ENCODE results near the gene ZNF136. TPM values are rescaled to one million over a fixed set of nuclear protein-coding genes. Genes with fewer than 3 reads are reported as not detected.

The ZNF136 gene
- polyA plus RNA-seq, 2 of the 4 experiments (the other 2 are of a cell fraction) = 1.5 to 2.3 TPM

- no peak overlapping the region for H3K27ac ChIP-seq
- DNase-seq (ENCODE audit: low read depth in 1 of 2, low spot score in 1 of 2) (no peak), FAIRE-seq (no peak), ATAC-seq (no peak)
- WGBS (ENCODE audit: missing lambda C conversion rate) = 57% methylated on average over 14 of the region's 33 CpGs
- ChIA-PET POLR2A (no interaction called here), CTCF (interaction anchor here (0.5 kb wide), 1 partner anchor 19 kb away, joined by 3 read pairs; no protein-coding TSS in a partner anchor)
- peaks cover 3% of the 10 kb centered on the region; the same call in 1 of the 3 replicates for H3K9me3 ChIP-seq
- H3K4me1 ChIP-seq = no peaks in the 10 kb centered on the region
- no peak overlapping the region for H3K4me2 ChIP-seq
- no peak overlapping the region for H3K4me3 ChIP-seq
- TF ChIP-seq HES2 (IDR thresholded peaks at IDR 0.05) (no peak), ZNF302 (CRISPR knock-in tag; IDR thresholded peaks at IDR 0.05) (no peak), PBX3 (IDR thresholded peaks at IDR 0.05) (no peak), ELK1 (IDR thresholded peaks at IDR 0.05; ENCODE audit: low read depth, low read length) (no peak), CEBPB (IDR thresholded peaks at IDR 0.05) (no peak), EHF (CRISPR knock-in tag; IDR thresholded peaks at IDR 0.05) (no peak), NFE2L2 (conservative IDR thresholded peaks at IDR 0.05; ENCODE audit: low read length) (no peak), RCOR1 (IDR thresholded peaks at IDR 0.05; ENCODE audit: low read depth, low read length) (no peak), CBX2 (IDR thresholded peaks at IDR 0.05; ENCODE audit: borderline replicate concordance, low read depth) (no peak), HEYL (CRISPR knock-in tag; IDR thresholded peaks at IDR 0.05) (no peak), POLR2A (IDR thresholded peaks at IDR 0.05; ENCODE audit: low read length) (no peak), FOSB (CRISPR knock-in tag; IDR thresholded peaks at IDR 0.05) (no peak), MAZ (IDR thresholded peaks at IDR 0.05; ENCODE audit: borderline replicate concordance, low read depth, low read length) (no peak), CHD4 (IDR thresholded peaks at IDR 0.05; ENCODE audit: borderline replicate concordance) (no peak), HOXA7 (CRISPR knock-in tag; IDR thresholded peaks at IDR 0.05) (no peak)
Observed at GRCh38 chr19:12117201-12117970, 45.5 kb upstream of the ZNF136 start.

- H3K4me1 ChIP-seq = no peaks in the 10 kb centered on the region
- ChIA-PET CTCF (no interaction called here), POLR2A (no interaction called here)
- no peak for ATAC-seq
- WGBS (ENCODE audit: missing lambda C conversion rate) = 8% methylated on average over 2 of the region's 2 CpGs
- no peak overlapping the region for H3K4me3 ChIP-seq
- H3K9me3 ChIP-seq = peaks cover under 1% of the 10 kb centered on the region; the same call in 1 of the 3 replicates
- H3K27ac ChIP-seq = no peak overlapping the region
- DNase-seq (ENCODE audit: low read depth in 1 of 2, low spot score in 1 of 2) = no peak
- no peak for FAIRE-seq
- no peak overlapping the region for H3K4me2 ChIP-seq
- no peak for TF ChIP-seq ZNF302 (CRISPR knock-in tag; IDR thresholded peaks at IDR 0.05)
- no peak for TF ChIP-seq ZC3H11A (IDR thresholded peaks at IDR 0.05)
- TF ChIP-seq HDAC2 (IDR thresholded peaks at IDR 0.05) = no peak
- TF ChIP-seq RCOR1 (IDR thresholded peaks at IDR 0.05; ENCODE audit: low read depth, low read length) = no peak
- no peak for TF ChIP-seq GATA3 (IDR thresholded peaks at IDR 0.05; ENCODE audit: borderline replicate concordance)
- TF ChIP-seq JUNB (IDR thresholded peaks at IDR 0.05) = no peak
- no peak for TF ChIP-seq CHD4 (IDR thresholded peaks at IDR 0.05; ENCODE audit: borderline replicate concordance)
- TF ChIP-seq PHF8 (IDR thresholded peaks at IDR 0.05; ENCODE audit: borderline replicate concordance, low read depth) = no peak
- TF ChIP-seq ATOH8 (CRISPR knock-in tag; IDR thresholded peaks at IDR 0.05; ENCODE audit: low read depth) = no peak
- no peak for TF ChIP-seq ESRRA (IDR thresholded peaks at IDR 0.05; ENCODE audit: borderline replicate concordance, low read length)
- TF ChIP-seq CHD2 (IDR thresholded peaks at IDR 0.05; ENCODE audit: low read length, partially characterized antibody) = no peak
- TF ChIP-seq FOXS1 (CRISPR knock-in tag; IDR thresholded peaks at IDR 0.05) = no peak
- no peak for TF ChIP-seq CEBPB (IDR thresholded peaks at IDR 0.05)
- TF ChIP-seq CBX2 (IDR thresholded peaks at IDR 0.05; ENCODE audit: borderline replicate concordance, low read depth) = no peak
- TF ChIP-seq RFX5 (IDR thresholded peaks at IDR 0.05) = no peak
- TF ChIP-seq HEYL (CRISPR knock-in tag; IDR thresholded peaks at IDR 0.05) = no peak
Observed at GRCh38 chr19:12126707-12127106, 36.2 kb upstream of the ZNF136 start.

Measured in A549 (cell line).